Germinal center (tissue), 1 donor: ENCODE measurements around the gene KCNAB2.
A peak's percentile ranks its signal among the peaks of the same experiment; 100 is the strongest.

Experiments
- DNase-seq: peaks from one replicate; pipeline ENCODE4 v3.0.0; 2012; ENCODE audit warnings: mixed read lengths, low spot score

KCNAB2 gene

GRCh38 chr1:6030547-6031261, 15.0 kb upstream of the KCNAB2 start:
- peak; percentile 71 for DNase-seq

DNA sequence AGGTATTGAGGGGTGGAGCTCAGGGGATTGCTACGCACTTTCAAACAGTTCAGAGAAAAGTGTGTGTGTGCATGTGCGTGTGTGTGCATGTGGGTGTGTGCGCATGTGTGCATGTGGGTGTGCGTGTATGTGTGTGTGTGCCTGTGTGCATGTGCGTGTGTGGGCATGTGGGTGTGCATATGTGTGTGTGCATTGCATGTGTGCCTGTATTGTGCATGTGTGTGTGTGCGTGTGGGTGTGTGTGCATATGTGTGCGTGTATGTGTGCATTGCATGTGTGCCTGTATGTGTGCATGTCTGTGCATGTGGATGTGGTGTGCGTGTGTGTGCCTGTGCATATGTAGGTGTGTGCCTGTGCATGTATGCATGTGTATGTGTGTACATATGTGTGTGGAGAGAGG, 12.6 kb upstream of the KCNAB2 start:
- no peak for DNase-seq

- DNase-seq: no peak
Measured at GRCh38 chr1:6033986-6034749, 11.5 kb upstream of the KCNAB2 start.

GRCh38 chr1:6034750-6035096, 11.0 kb upstream of the KCNAB2 start:
- DNase-seq: no peak

- no peak for DNase-seq
Measured at GRCh38 chr1:6035303-6035702, 10.4 kb upstream of the KCNAB2 start.

DNA sequence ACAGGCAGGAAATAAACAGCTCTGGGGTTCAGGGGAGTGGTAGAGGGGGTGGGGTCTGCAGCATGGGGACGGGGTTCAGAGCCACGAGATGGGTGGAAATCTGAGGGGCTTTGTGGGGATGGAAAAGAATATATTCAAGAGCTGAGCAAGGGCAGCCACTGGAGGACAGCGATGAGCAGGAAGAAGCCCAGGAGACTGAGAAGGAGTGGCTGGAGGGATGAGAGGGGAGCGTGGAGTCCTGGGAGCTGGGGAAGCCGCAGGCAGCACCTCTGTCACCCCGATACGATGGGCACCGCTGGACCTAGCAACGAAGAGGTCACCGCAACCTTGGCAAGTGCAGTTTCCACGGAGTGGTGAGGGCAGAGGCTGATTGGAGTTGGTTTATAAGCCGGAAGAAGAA, 10.0 kb upstream of the KCNAB2 start:
- no peak for DNase-seq

GRCh38 chr1:6037338-6037762, 8.3 kb upstream of the KCNAB2 start:
- peak; percentile 43 for DNase-seq

DNA sequence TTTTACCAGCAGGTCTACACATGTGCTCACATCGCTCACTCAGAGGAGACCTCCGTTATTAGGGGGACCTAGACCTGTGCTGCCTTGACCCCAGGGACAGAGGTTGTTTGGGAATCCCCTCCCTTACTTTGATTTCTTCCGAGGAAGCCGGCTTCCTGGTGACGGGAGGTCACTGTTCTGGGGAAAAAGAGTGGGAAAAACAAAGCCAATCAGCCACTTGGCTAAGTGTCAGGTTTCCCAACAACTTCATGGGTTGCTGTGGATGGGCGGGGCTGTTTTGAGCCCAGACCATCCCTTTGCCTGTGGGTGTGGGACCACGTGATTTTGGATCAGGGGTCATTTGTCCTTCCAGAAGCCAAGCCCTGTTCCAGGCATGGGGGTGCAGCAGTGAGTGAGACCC, 7.1 kb upstream of the KCNAB2 start:
- no peak for DNase-seq

GRCh38 chr1:6039031-6039430, 6.7 kb upstream of the KCNAB2 start:
- DNase-seq: no peak

GRCh38 chr1:6040444-6040843, 5.2 kb upstream of the KCNAB2 start:
- DNase-seq: no peak

- DNase-seq: no peak
Measured at GRCh38 chr1:6040861-6041415, 4.8 kb upstream of the KCNAB2 start.

DNA sequence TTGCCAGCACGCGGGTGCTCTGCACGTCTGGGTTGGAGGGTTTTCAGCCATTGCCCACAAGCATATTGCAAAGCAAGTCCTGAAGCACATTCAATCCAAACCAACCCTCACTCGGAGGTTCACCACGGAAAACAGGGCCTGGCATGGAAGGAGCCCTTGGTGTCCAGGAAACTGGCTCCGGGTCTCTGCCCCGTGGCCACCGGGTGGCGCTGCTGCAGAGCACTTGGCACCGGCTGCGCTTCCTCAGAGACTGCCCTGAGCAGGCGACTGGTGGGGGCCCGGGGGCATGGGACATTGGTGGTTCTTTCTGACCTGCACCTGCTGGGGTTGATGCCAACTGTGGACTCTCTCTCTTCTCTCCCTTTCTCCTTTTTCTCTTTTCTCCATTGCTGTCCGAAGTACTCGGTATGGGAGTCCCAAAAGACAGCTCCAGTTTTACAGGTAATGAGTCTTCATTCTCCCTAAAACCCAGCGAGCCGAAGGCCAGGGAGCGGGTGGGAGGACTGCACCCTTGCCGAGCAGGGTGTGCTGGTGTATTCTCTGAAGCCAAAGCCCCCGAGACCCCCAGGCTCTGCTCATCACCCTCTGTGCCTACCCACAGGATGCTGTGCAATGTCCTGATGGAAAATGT, 4.1 kb upstream of the KCNAB2 start:
- DNase-seq: no peak

- DNase-seq: no peak
Measured at GRCh38 chr1:6043561-6043960, 2.1 kb upstream of the KCNAB2 start.

DNA sequence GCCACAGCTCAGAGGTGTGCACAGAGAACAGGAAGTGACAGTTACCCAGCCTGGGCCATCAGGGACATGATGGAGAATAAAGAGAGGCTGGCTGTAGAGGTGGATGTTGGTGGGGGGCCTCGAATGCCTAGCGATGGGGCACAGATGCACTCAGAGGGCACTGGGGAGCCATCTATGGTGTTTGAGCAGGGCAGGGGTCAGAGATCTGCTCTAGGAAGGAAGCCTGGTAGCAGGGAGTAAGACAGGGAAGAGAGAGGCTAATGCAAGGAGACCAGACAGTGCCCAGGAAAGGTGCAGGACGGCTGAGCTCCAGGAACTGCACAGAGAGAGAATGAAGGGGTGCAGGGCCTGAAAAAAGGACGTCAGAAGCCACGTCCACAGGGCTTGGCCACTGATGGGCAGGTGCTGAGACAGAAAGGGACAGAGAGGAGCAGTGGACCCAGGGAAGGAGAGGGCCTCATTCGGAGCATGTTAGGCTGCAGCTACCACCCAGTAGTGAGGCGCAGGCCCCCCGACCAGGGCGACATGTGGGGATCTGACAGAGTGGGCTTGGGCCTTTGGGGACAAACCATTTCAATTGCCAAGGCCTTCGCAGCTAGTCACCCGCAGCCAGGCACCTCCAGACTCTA, 1.1 kb upstream of the KCNAB2 start:
- no peak for DNase-seq

DNA sequence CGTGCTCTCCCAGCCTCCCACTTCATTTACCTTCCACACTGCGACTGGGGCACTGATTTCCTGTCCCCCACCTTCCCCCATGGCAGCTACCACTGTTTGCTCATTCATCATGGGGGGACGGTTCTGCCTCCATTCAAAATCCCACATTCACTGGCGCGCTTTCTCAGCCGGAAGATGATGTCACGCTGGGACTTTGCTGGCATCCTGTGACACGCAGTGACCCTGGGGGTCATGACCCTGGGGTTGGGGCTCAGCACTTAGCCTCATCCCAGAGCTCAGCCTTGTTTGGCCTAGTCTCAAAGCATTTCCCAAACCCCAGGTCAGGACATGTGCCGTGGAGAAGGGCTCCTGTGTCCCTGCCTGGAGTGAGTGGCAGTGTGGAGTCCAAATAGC, 582 bp upstream of the KCNAB2 start:
- DNase-seq: no peak

DNA sequence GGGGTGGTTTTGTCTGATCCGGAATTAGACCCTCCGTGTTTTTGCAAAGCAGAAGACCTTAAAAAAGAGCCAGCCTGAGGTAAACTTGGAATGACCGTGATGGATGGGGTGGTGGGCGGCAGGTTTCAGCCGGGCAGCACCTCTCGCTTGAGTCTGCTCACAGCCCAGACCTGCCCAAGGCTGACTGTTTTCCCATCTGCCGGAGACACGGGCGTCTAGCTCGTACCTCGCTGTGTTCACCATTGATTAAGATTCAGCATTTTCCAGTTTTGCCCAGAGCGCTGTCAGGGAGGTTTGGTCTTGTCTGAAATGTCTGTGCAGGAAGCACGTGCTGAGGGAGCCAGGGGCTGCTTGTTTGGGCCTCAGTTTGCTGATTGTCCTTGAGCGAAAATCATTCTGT, 591 bp downstream of the KCNAB2 start:
- DNase-seq: no peak

GRCh38 chr1:6048179-6048867, 2.6 kb downstream of the KCNAB2 start:
- DNase-seq: no peak

- DNase-seq: no peak
Measured at GRCh38 chr1:6049419-6049818, 3.7 kb downstream of the KCNAB2 start.

DNA sequence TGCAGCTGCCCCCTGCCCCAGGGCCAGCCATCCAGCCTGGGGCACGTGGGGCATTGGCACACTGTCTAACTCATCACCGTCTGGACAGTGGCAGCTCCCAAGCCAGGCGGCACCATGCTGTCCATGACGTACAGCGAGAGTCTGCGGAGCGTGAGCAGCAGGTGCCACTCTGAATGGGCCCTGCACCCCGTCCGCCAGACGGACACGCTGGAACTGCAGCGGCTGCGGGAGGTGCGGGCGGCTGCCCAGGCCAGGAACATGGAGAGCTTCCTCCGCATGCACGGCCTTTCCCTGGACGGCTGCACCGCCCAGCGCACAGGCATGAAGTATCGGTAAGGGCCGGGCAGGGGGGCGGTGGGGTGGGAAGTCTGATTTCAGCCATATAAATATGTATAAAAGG, 5.7 kb downstream of the KCNAB2 start:
- no peak for DNase-seq

- DNase-seq: peak; percentile 53
Measured at GRCh38 chr1:6052543-6053205, 7.0 kb downstream of the KCNAB2 start.

GRCh38 chr1:6053206-6053546, 7.5 kb downstream of the KCNAB2 start:
- DNase-seq: no peak

DNA sequence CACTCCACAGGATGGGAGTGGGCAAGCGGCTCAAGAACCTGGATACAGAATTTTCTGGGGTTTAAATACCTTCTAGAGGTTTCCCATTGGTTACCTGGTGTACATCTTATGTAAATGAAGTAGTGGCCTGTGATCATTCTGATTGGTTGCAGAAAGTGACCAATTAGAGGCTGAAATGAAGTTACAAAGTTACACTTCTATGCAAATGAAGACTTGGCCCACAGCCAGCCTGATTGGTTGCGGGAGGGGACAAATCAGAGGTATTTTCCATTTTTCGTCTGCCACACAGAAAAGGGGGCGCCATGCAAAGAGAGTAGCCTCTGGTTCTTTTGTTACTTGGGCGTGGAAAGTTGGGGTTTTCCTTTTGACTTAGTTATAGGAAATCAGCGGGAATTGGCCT, 8.9 kb downstream of the KCNAB2 start:
- no peak for DNase-seq
